Transverse colon (tissue), 3 donors: ENCODE results near the gene PIEZO2.

Experiments
- POLR2A ChIP-seq: fragments of 450-650 bp; IDR thresholded peaks from one replicate; pipeline ENCODE4 v1.6.1; 2016; ENCODE audit warnings: antibody characterized with exemption, mild to moderate bottlenecking, moderate library complexity
- TF ChIP-seq, protein P1 (sequence below), 5 experiments: fragments of 200-600 bp in 3 of 5; fragments of 450-650 bp in 2 of 5; sonication (generic) in 3 of 5; IDR thresholded peaks; 1 replicate in 2 of 5; 2 replicates in 3 of 5; pipeline ENCODE4 v1.5.1; 2016 to 2017; ENCODE audit warnings: antibody characterized with exemption in 5 of 5, inconsistent platforms in 3 of 5, mild to moderate bottlenecking in 2 of 5, moderate library complexity in 1 of 5

DNA sequence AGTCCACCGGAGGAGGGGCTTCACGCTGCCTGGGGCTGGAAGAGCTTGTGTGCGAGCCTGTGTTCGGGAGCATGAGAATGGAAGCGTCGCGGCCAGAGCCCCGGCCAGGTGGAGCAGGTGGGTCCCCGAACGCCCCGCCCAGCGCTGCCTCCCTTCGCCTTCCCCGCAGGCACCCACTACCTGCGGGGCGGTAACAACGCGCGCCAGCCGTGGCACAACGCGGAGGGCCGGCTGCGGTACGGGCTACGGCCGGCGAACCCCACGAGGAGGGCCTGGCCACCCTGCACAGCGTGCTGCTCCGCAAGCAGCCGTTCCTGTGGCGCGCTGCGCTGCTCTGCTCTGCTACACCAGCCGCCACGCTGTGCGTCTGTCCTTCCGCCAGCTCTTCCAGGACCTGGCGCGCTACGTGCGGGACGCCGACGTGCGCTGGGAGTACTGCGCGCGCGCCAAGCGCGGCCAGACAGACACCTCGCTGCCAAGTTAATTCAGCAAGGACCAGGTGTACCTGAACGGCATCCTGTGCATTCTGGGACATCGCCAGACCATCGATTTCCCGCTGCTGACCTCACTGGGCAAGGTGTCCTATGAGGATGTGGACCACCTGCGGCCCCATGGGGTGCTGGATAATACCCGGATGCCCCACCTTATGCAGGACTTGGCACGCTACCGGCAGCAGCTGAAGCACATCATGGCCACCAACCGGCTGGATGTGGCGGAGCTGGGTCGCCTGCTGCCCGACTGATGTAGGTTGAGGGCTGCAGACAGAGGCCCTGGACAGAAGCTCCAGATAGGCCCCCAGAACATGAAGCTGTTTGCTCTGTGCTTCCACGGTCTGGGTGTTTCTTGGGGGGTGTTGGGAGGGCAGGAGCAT lies 422.9 kb downstream of the PIEZO2 start:
- TF ChIP-seq, protein P1, sequence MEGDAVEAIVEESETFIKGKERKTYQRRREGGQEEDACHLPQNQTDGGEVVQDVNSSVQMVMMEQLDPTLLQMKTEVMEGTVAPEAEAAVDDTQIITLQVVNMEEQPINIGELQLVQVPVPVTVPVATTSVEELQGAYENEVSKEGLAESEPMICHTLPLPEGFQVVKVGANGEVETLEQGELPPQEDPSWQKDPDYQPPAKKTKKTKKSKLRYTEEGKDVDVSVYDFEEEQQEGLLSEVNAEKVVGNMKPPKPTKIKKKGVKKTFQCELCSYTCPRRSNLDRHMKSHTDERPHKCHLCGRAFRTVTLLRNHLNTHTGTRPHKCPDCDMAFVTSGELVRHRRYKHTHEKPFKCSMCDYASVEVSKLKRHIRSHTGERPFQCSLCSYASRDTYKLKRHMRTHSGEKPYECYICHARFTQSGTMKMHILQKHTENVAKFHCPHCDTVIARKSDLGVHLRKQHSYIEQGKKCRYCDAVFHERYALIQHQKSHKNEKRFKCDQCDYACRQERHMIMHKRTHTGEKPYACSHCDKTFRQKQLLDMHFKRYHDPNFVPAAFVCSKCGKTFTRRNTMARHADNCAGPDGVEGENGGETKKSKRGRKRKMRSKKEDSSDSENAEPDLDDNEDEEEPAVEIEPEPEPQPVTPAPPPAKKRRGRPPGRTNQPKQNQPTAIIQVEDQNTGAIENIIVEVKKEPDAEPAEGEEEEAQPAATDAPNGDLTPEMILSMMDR (IDR thresholded peaks at IDR 0.05) = no peak
- no peak for TF ChIP-seq POLR2A
